Measurements from ENCODE around the gene MBP.

Gene MBP

DNA sequence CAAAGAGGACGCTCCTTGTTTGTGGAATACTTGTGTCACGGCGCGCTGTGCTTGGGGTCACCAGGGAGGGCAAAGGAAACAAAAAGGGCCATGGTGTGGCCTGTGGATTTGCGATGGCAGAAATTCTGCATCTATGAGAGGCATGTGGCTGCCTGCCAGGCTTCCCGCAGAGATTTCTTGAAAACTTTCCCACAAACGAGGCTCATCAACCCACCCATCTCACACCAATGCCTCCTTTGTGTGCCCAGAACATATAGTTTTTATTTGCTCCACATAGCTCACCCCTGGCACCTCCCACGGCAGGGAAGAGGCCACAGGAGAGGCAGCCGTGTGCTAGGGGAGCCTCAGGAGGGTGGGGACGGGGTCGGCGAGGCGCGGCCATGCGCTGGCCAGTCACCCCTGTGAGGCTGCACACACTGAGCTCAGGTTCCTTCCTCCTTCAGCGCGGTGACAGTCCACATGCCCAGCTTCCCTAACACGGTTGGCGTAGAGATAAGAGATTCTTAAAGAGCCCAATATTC, 100.3 kb downstream of the MBP start:
- H3K9me3 ChIP-seq (ENCODE audit: severe bottlenecking): no peaks in the 10 kb centered on the region
- H3K27ac ChIP-seq (ENCODE audit: poor library complexity, severe bottlenecking): no peak overlapping the region
- DNase-seq (ENCODE audit: low spot score) (no peak), ATAC-seq (ENCODE audit: low read depth) (no peak)
- H3K27me3 ChIP-seq (ENCODE audit: insufficient read depth, poor library complexity, severe bottlenecking): no peaks in the 10 kb centered on the region
- TF ChIP-seq, protein P1, sequence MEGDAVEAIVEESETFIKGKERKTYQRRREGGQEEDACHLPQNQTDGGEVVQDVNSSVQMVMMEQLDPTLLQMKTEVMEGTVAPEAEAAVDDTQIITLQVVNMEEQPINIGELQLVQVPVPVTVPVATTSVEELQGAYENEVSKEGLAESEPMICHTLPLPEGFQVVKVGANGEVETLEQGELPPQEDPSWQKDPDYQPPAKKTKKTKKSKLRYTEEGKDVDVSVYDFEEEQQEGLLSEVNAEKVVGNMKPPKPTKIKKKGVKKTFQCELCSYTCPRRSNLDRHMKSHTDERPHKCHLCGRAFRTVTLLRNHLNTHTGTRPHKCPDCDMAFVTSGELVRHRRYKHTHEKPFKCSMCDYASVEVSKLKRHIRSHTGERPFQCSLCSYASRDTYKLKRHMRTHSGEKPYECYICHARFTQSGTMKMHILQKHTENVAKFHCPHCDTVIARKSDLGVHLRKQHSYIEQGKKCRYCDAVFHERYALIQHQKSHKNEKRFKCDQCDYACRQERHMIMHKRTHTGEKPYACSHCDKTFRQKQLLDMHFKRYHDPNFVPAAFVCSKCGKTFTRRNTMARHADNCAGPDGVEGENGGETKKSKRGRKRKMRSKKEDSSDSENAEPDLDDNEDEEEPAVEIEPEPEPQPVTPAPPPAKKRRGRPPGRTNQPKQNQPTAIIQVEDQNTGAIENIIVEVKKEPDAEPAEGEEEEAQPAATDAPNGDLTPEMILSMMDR (IDR thresholded peaks at IDR 0.05; ENCODE audit: poor library complexity, severe bottlenecking): no peak
- H3K36me3 ChIP-seq (ENCODE audit: low read depth): no peaks in the 10 kb centered on the region
- no peak overlapping the region for H3K4me3 ChIP-seq (ENCODE audit: severe bottlenecking)
- no peaks in the 10 kb centered on the region for H3K4me1 ChIP-seq (ENCODE audit: insufficient read depth, poor library complexity, severe bottlenecking)

DNA sequence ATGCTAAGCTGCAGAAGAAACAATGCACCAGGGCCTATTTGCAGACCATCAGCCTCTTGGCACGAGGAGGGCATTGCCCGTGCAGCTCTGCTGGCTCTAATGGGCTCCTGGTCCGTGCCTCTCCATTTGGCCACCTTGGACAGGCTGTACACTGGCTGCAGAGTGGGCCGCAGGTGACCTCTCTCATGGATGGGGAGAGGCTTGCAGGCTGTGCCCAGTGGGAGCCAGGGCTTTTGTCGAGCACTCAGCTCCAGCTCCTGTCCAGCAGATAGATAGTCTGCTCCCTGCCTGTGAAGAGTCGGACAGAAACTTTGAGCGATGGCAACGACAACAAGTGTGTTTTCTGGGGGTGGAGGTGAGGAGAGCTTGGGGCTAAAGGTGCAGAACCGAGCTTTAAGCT, 100.9 kb downstream of the MBP start:
- no peak for ATAC-seq (ENCODE audit: low read depth)
- Histone ChIP-seq H3K4me1 (ENCODE audit: insufficient read depth, poor library complexity, severe bottlenecking) (no peaks in the 10 kb centered on the region), H3K27ac (ENCODE audit: poor library complexity, severe bottlenecking) (no peak overlapping the region), H3K9me3 (ENCODE audit: severe bottlenecking) (no peaks in the 10 kb centered on the region), H3K36me3 (ENCODE audit: low read depth) (no peaks in the 10 kb centered on the region), H3K4me3 (ENCODE audit: severe bottlenecking) (no peak overlapping the region), H3K27me3 (ENCODE audit: insufficient read depth, poor library complexity, severe bottlenecking) (no peaks in the 10 kb centered on the region)
- TF ChIP-seq, protein P1 (IDR thresholded peaks at IDR 0.05; ENCODE audit: poor library complexity, severe bottlenecking): no peak
- no peak for DNase-seq (ENCODE audit: low spot score)

DNA sequence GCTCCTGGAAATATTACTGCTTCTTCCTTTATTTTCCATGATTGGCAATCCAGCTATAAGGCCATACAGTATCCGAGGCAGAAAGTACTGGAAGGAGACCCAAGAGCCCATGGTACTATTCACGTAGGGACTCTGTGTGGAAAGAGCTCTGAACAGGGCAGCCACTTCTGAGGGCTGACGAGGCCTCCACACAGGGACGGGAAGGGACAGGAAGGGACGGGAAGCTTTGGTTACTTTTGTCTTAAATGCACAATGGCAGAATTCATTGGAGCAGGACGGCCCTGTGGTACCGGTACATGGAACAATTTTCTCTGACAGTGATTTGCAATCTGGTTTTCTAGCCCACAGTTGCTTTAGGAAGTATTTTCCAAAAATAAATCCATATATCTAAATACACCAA, 102.4 kb downstream of the MBP start:
- H3K4me3 ChIP-seq (ENCODE audit: severe bottlenecking): no peak overlapping the region
- no peaks in the 10 kb centered on the region for H3K9me3 ChIP-seq (ENCODE audit: severe bottlenecking)
- no peak overlapping the region for H3K27ac ChIP-seq (ENCODE audit: poor library complexity, severe bottlenecking)
- no peak for ATAC-seq (ENCODE audit: low read depth)
- no peaks in the 10 kb centered on the region for H3K4me1 ChIP-seq (ENCODE audit: insufficient read depth, poor library complexity, severe bottlenecking)
- no peak for DNase-seq (ENCODE audit: low spot score)
- H3K36me3 ChIP-seq (ENCODE audit: low read depth): no peaks in the 10 kb centered on the region
- H3K27me3 ChIP-seq (ENCODE audit: insufficient read depth, poor library complexity, severe bottlenecking): no peaks in the 10 kb centered on the region
- TF ChIP-seq, protein P1 (IDR thresholded peaks at IDR 0.05; ENCODE audit: poor library complexity, severe bottlenecking): no peak

DNA sequence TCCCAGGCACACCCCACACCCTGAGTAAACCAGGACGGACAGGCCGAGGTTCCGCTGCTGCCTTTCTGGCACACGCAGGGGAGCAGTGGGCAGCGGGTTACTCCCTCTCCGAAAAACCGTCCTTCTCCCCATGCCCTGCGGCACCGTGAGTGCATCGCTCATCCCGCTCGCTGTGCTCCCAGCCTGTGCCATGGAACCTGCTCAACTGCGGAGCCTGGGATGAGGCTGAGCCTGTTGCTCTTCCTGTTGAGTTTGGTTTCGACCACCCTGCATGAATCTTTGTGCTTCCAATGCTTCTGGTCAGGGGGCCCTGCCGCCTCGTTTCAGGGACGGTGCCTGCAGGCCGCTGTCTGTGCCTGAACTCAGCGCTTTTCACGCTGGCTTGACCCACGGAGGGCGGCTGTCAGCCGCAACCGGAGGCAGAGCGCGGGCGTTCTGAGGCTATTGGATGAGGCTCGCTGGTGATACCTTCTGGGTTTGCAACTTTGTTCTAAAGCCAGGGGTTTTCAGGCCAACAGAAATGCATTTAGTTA, 106.7 kb downstream of the MBP start:
- Histone ChIP-seq H3K36me3 (ENCODE audit: low read depth) (no peaks in the 10 kb centered on the region), H3K4me1 (ENCODE audit: insufficient read depth, poor library complexity, severe bottlenecking) (no peaks in the 10 kb centered on the region), H3K27me3 (ENCODE audit: insufficient read depth, poor library complexity, severe bottlenecking) (no peaks in the 10 kb centered on the region), H3K9me3 (ENCODE audit: severe bottlenecking) (no peaks in the 10 kb centered on the region), H3K4me3 (ENCODE audit: severe bottlenecking) (no peak overlapping the region), H3K27ac (ENCODE audit: poor library complexity, severe bottlenecking) (no peak overlapping the region)
- TF ChIP-seq, protein P1 (IDR thresholded peaks at IDR 0.05; ENCODE audit: poor library complexity, severe bottlenecking): no peak
- DNase-seq (ENCODE audit: low spot score): no peak
- no peak for ATAC-seq (ENCODE audit: low read depth)

DNA sequence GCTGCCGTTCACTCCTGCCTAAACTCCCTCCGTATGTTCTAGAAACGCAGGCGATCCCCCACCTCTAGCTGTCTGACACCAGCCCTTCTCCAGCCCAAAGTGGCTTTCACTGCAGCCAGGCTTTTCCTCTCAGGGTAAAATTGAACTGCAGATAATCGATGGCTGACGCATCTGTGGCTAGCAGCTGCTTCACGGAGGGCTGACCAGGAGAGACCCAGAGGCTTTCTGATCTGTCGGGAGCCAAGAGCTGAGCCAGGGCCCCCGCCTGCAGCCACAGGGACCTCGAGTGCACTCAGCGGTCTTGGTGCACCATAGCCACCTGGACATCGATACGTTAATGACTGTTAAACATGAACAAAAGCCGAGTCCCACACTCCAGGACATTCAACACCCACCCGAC, 107.5 kb downstream of the MBP start:
- DNase-seq (ENCODE audit: low spot score): no peak
- no peaks in the 10 kb centered on the region for H3K4me1 ChIP-seq (ENCODE audit: insufficient read depth, poor library complexity, severe bottlenecking)
- no peak overlapping the region for H3K27ac ChIP-seq (ENCODE audit: poor library complexity, severe bottlenecking)
- H3K4me3 ChIP-seq (ENCODE audit: severe bottlenecking): no peak overlapping the region
- ATAC-seq (ENCODE audit: low read depth): no peak
- TF ChIP-seq, protein P1 (IDR thresholded peaks at IDR 0.05; ENCODE audit: poor library complexity, severe bottlenecking): no peak
- no peaks in the 10 kb centered on the region for H3K27me3 ChIP-seq (ENCODE audit: insufficient read depth, poor library complexity, severe bottlenecking)
- no peaks in the 10 kb centered on the region for H3K36me3 ChIP-seq (ENCODE audit: low read depth)
- no peaks in the 10 kb centered on the region for H3K9me3 ChIP-seq (ENCODE audit: severe bottlenecking)
